ENCODE measurements around the gene SEMA3B. TPM values are rescaled to one million over a fixed set of nuclear protein-coding genes. Genes with fewer than 3 reads are reported as not detected.
A peak's percentile ranks its signal among the peaks of the same experiment; 100 is the strongest.
"Not testable (repeated sequence)": the region's sequence is repeated elsewhere in the genome, so short reads cannot be mapped to it uniquely, and the experiment has no call there.

Gene SEMA3B
- total RNA-seq, 1 experiment from 2014 or later, result 5.0 TPM

DNA sequence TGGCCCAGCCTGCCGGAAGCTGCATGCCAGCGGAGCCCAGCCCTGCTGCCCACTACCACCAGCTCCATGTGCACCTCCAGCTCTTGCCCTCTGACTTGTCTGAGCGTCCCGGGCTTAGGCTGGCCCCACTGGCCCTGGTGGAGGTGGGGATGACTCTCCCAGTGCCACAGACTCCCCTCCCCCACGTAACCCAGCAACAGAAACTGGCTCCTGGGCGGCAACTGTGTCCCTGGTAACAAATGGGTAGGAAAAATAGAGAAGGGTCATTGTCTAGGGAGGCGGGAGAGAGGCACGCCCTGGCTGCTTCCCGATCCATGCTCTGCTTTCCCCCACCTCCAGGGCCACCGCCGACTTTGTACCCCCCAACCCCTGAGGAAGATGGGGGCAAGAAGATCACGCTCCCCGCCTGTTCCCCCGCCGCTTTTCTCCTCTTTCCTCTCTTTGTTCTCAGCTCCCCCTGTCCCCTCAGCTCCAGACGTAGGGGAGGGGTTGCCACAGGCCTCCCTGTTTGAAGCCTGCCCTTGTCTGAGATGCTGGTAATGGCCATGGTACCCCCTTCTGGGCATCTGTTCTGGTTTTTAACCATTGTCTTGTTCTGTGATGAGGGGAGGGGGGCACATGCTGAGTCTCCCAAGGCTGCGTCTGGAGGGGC is 10.8 kb upstream of the SEMA3B start:
- no peak for DNase-seq (ENCODE audit: low read depth)

DNA sequence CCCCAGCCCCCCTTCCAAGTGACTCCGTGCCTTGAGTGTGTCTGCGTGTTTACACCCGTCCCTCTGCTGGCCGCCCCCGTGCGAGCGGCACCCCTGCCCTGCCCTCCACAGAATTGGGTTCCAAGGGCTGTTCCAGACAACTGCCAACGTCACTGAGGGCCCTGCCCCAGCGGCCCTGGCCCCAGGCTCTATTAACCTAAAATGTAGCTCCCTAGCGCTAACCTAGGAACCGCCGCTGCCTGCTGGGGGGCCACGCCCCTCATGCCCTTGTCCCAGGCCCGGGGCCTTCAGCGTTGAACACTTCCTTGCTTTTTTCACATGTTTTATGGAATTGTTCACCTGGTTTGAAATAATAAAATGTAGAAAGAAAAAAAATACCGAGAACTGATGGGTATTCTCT is 10.0 kb upstream of the SEMA3B start:
- no peak for DNase-seq (ENCODE audit: low read depth)

DNA sequence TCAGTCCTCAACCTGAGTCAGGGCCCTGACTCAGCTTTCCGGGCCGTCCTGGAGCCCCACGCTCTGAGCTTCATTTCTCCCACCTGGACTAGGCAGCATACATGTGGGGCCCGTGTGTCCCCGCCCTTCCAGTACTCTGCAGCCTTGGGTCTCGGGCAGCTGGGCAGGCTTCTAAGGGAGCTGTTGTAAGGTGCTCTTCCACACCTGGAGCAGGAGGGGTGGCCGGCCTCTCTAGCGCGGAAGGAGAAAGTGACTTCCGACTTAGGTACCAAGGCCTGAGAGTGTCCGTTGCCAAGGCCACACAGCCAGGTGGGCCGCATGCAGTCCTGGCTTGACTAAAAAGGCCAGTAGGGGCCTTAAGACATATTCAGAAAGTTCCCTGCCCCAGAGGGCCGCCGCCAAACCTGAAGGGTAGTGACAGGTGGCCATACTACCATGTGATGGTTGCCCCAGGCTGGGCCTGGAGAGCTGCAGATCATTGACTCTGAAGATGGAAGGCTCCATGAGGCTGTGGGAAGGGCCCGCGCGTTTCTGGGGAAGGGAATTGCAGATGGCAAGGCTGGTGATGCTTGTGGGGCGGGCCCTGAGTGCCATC is 9.4 kb upstream of the SEMA3B start:
- no peak for DNase-seq (ENCODE audit: low read depth)

DNA sequence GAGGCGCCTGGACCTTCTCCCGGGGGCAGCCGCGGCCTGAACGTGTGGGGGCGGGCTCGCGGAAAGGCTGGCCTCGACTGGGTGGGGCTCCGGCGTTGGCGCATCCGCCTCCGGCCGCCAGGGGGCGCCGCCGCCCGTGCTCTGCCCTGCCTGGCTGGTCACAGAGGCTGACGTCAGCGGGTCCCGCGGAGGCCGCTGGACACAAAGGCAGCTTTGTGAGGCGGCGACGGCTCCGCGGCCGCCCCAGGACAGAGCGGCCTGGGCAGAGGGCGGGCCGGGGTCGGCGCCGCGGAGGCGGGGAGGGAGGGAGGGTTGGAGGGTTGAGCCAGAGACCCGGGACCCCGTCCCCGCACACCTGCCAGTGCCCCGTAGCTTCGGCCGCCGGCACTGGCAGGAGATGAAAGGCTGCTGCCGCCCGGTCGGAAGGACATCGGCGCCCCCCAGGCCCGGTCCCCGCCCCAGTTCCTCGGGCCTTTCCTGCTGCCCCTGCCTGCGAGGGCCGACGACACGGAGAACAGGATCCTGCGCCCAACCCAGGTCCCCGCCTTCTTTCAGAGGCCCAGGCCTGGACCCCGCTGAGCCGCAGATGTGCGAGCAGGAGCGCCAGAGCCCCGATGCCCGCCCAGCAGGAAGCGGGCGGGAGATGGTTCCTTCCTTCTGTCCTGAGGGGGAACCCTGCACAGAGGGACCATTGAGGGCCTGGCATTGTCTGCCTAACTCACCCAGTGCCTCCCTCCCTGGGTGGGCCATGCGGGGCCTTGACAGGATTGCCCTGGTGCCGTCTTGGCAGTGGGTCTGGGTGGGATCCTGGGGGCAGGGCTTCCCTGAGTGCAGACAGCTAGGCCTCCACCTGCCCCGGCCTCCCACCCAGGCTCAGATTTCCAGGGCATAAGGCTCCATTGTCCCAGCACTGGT is 8.7 kb upstream of the SEMA3B start:
- DNase-seq (ENCODE audit: low read depth), result peak; percentile 91

- no peak for DNase-seq (ENCODE audit: low read depth)
Observed at GRCh38 chr3:50260942-50261441, 8.0 kb upstream of the SEMA3B start.

- DNase-seq (ENCODE audit: low read depth), result no peak
Observed at GRCh38 chr3:50261505-50261904, 7.4 kb upstream of the SEMA3B start.

DNA sequence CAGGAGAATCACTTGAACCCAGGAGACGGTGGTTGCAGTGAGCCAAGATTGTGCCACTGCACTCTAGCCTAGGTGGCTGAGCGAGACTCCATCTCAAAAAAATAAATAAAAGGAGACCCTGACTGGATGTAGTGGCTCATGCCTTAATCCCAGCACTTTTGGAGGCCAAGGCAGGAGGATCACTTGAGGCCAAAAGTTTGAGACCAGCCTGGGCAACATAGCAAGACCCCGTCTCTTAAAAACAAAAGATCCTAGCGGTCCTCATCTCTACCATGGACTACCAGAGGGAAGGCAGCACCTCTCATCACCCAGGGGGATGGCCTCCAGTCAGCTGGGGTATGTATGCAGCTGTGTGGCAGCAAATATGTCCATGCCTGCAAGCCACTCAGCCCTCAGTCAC is 6.7 kb upstream of the SEMA3B start:
- DNase-seq (ENCODE audit: low read depth), result not testable (repeated sequence)

DNA sequence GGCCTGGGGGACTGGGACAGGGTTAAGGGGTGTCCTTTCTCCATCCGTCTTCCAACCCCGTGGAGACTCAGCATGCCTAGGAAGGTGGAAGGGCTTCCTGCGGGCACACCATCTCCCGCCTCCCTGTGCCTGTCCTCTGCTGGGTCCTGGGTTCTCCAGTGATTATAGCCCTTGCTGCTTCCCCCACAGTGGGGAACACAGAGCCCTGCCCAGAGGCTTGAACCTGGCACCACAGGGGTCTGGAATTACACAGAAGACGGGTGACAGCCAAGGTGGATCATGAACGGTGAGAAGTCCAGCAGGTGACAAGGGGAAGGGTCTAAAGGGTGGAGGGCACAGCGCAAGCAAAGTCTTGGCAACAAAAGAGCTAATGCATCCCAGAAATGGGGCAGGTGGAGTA is 6.2 kb upstream of the SEMA3B start:
- no peak for DNase-seq (ENCODE audit: low read depth)

DNA sequence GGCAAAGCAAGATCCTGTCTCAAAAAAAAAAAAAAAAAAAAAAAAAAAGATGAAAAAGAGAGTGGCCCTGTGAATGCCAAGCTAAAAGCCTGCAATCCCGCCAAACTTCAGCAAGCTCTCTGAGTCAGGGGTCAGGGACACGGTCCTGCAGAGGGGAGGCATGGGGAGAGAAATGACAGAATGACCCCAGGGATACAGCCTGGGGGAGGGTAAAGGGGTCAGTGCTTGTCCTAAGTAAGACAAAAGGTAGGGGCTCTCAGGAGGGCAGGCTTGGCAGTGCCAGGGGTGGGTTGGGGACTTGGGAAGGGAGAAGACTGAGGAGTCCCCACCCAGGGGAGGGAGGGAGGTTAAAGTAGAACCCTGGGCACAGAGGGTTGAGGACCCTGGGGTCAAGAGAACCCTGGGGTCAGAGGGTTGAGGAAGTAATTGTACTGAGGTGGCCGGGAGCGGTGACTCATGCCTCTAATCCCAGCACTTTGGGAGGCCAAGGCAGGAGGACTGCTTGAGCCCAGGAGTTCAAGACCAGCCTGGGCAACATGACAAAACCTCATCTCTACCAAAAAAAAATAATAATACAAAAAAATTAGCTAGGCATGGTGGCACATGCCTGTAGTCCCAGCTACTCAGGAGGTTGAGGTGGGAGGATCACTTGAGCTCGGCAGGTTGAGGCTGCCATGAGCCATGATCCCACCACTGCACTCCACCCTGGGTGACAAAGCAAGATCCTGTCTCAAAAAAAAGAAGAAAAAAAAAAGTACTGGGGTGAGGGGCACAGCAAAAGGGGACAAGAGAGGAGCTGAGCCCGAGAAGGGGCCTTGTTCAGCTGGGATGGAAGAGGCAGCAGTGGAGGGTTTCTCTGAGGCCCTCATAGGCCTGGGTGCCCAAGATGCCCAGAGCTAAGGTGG is 5.2 kb upstream of the SEMA3B start:
- no peak for DNase-seq (ENCODE audit: low read depth)

GRCh38 chr3:50264383-50264963 is 4.5 kb upstream of the SEMA3B start:
- DNase-seq (ENCODE audit: low read depth), result peak; percentile 84

- DNase-seq (ENCODE audit: low read depth), result no peak
Observed at GRCh38 chr3:50264964-50265485, 3.9 kb upstream of the SEMA3B start.

GRCh38 chr3:50265571-50265970 is 3.4 kb upstream of the SEMA3B start:
- no peak for DNase-seq (ENCODE audit: low read depth)

GRCh38 chr3:50266017-50266416 is 2.9 kb upstream of the SEMA3B start:
- DNase-seq (ENCODE audit: low read depth), result no peak

DNA sequence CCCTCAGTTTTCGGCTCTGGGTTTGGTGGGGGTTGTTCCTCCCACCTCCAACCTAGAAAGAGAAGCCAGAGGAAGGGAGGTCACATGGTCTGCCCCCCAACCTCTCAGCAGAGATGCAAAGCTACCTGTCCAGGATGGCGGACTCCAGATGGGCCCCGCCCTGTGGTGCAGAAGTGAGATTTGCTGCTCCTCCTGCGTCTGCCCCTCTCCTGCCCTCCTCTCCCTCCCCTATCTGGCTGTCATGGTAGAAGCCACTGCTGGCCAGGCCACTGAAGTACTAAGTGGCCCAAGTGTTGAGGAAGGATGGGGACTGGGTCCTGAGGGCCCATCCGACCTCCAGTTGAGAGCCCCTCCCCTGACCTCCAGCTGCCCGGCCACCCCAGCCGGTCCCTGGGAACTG is 2.1 kb upstream of the SEMA3B start:
- no peak for DNase-seq (ENCODE audit: low read depth)

DNA sequence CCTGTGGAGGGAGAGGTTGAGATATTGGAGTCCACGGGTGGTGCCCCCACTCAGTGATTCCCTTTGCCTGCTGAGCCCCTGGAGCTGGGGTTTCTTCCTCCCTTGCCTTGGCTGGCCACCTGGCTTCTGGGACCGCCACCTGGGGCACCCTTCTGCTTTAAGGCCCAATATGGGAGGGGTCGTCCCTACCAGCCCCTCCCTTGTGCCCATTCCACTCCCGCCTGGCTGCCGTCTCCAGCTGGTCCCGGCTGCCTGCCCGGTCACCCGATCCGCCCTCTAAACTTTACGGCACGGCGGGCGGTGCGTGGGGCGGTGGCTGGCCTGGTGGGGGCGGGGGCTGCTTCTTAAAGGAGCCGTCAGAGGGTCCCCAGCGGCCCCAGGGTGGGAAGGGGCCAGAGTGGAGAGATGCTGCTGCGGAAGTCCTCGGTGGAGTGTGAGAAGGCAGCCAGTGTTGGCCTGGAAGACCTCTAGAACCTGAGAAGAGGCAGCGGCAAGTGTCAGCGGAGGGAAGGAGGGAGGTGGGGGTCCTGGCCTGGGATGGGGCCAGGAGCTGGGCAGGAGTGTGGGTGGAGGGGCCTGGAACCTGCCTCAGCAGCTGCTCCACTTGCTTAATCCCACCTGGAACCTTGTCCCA is 1.6 kb upstream of the SEMA3B start:
- DNase-seq (ENCODE audit: low read depth), result no peak

DNA sequence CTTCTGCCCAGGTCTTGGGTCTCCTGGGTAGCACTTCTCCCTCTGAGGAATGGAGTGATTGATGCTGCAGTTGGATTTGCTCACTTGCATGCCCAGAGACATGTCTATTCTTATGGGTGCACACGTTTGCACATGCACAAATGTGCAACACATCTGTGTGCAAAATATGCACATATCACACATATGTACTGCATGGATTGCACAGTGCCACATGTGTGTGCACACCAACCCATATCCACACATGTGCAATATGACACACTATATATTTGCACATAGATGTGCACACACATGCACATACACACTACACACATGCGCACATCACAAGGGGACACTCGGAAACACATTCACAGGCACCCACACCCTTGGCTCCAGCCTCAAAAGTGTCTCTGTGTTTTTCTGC is 671 bp upstream of the SEMA3B start:
- no peak for DNase-seq (ENCODE audit: low read depth)

GRCh38 chr3:50269460-50269859 is 513 bp downstream of the SEMA3B start:
- DNase-seq (ENCODE audit: low read depth), result no peak

DNA sequence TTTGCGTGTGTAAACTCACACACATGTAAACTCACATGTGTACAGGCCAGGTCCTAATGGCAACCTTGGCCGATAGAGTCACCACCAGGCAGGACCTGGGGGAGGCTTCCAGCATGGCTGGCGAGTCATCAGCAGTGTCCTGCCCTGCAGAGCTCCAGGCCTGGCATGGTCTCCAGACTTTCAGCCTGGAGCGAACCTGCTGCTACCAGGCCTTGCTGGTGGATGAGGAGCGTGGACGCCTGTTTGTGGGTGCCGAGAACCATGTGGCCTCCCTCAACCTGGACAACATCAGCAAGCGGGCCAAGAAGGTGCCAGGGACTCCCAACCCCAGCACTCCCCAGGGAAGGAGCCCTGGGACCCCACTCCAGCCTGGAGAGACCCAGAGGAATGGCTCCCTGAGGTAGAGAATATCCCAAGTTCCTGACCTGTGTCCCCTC is 1.0 kb downstream of the SEMA3B start:
- DNase-seq (ENCODE audit: low read depth), result peak; percentile 54

GRCh38 chr3:50270422-50271224 is 1.7 kb downstream of the SEMA3B start:
- DNase-seq (ENCODE audit: low read depth), result peak; percentile 34

All from HT1080 (cell line).